ENCODE results near the gene PPIF.

The PPIF gene

GRCh38 chr10:79386637-79387465, 39.6 kb downstream of the PPIF start:
- ATAC-seq, result no peak
- TF ChIP-seq SNAI2 (CRISPR knock-in tag; IDR thresholded peaks at IDR 0.05) (no peak), CREB5 (CRISPR knock-in tag; IDR thresholded peaks at IDR 0.05; ENCODE audit: low read depth) (no peak), PATZ1 (CRISPR knock-in tag; IDR thresholded peaks at IDR 0.05; ENCODE audit: borderline replicate concordance) (no peak), PPARA (CRISPR knock-in tag; IDR thresholded peaks at IDR 0.05; ENCODE audit: borderline replicate concordance) (no peak), GLIS3 (CRISPR knock-in tag; IDR thresholded peaks at IDR 0.05) (no peak), ESRRG (CRISPR knock-in tag; IDR thresholded peaks at IDR 0.05) (no peak), CSDC2 (CRISPR knock-in tag; IDR thresholded peaks at IDR 0.05) (no peak), CSRNP3 (CRISPR knock-in tag; IDR thresholded peaks at IDR 0.05) (no peak), ARNTL (CRISPR knock-in tag; IDR thresholded peaks at IDR 0.05; ENCODE audit: borderline replicate concordance, low read depth) (no peak), TCF4 (CRISPR knock-in tag; IDR thresholded peaks at IDR 0.05; ENCODE audit: borderline replicate concordance) (no peak)

GRCh38 chr10:79387466-79387973, 40.3 kb downstream of the PPIF start:
- no peak for ATAC-seq
- no peak for TF ChIP-seq POU6F1 (CRISPR knock-in tag; IDR thresholded peaks at IDR 0.05; ENCODE audit: borderline replicate concordance, low read depth)
- no peak for TF ChIP-seq TSHZ2 (CRISPR knock-in tag; IDR thresholded peaks at IDR 0.05)
- no peak for TF ChIP-seq PPARA (CRISPR knock-in tag; IDR thresholded peaks at IDR 0.05; ENCODE audit: borderline replicate concordance)
- TF ChIP-seq BACH2 (CRISPR knock-in tag; IDR thresholded peaks at IDR 0.05; ENCODE audit: borderline replicate concordance), result no peak
- TF ChIP-seq ESRRG (CRISPR knock-in tag; IDR thresholded peaks at IDR 0.05), result no peak
- TF ChIP-seq ISL1 (CRISPR knock-in tag; IDR thresholded peaks at IDR 0.05), result no peak
- no peak for TF ChIP-seq ZNF565 (CRISPR knock-in tag; conservative IDR thresholded peaks at IDR 0.05; ENCODE audit: low read depth)
- TF ChIP-seq TCF4 (CRISPR knock-in tag; IDR thresholded peaks at IDR 0.05; ENCODE audit: borderline replicate concordance), result no peak
- TF ChIP-seq ZNF8 (CRISPR knock-in tag; IDR thresholded peaks at IDR 0.05), result no peak
- TF ChIP-seq ARNTL (CRISPR knock-in tag; IDR thresholded peaks at IDR 0.05; ENCODE audit: borderline replicate concordance, low read depth), result no peak
- TF ChIP-seq ZC3H10 (CRISPR knock-in tag; IDR thresholded peaks at IDR 0.05), result no peak
- TF ChIP-seq ZFP3 (CRISPR knock-in tag; IDR thresholded peaks at IDR 0.05), result no peak
- no peak for TF ChIP-seq ZFP30 (CRISPR knock-in tag; IDR thresholded peaks at IDR 0.05)
- TF ChIP-seq TOX (CRISPR knock-in tag; IDR thresholded peaks at IDR 0.05; ENCODE audit: borderline replicate concordance), result no peak
- TF ChIP-seq CSDC2 (CRISPR knock-in tag; IDR thresholded peaks at IDR 0.05), result no peak
- no peak for TF ChIP-seq OSR1 (CRISPR knock-in tag; IDR thresholded peaks at IDR 0.05)
- TF ChIP-seq PATZ1 (CRISPR knock-in tag; IDR thresholded peaks at IDR 0.05; ENCODE audit: borderline replicate concordance), result no peak
- TF ChIP-seq CREB5 (CRISPR knock-in tag; IDR thresholded peaks at IDR 0.05; ENCODE audit: low read depth), result no peak
- TF ChIP-seq SNAI2 (CRISPR knock-in tag; IDR thresholded peaks at IDR 0.05), result no peak
- no peak for TF ChIP-seq GLIS3 (CRISPR knock-in tag; IDR thresholded peaks at IDR 0.05)
